GM21737 (cell line): ENCODE measurements around the gene DHCR24.

Experiments used
- ATAC-seq: cut with Tn5 transposase; IDR thresholded peaks from one replicate; pipeline ENCODE4 v1.9.1; 2021; ENCODE audit warnings: mild to moderate bottlenecking, moderate library complexity; ENCODE audit not compliant: unreplicated experiment

The DHCR24 gene

DNA sequence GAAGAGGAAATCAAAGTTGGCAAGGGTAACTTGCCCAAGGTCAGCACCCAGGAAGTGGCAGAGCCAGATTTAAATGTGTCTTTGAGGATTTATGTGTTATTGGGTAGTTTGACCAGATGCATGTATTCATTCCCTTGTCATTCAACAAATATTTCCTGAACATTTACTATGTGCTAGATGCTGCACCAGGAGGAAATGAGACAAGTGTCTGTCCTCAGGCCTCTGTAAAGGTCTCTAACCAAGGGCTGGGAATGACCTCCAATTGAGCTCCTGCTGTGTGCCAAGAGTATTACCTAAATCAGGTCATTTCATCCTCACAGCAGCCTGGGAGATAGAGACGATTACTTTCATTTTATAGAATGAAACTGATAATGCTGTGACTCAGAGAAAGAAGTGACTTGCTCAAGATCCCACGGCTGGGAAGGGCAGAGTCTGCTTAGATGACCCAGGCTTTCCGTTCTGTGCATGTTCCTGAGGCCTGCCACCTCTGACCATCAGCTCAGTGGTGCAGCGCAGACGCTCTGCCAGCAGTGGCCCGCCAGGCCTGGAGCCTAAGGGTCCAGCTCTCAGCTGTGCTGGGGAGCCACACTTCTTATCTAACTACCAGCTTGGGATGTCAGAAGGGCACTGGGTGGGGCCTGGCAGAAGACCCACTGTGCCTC is 82.4 kb downstream of the DHCR24 start:
- ATAC-seq, result no peak

DNA sequence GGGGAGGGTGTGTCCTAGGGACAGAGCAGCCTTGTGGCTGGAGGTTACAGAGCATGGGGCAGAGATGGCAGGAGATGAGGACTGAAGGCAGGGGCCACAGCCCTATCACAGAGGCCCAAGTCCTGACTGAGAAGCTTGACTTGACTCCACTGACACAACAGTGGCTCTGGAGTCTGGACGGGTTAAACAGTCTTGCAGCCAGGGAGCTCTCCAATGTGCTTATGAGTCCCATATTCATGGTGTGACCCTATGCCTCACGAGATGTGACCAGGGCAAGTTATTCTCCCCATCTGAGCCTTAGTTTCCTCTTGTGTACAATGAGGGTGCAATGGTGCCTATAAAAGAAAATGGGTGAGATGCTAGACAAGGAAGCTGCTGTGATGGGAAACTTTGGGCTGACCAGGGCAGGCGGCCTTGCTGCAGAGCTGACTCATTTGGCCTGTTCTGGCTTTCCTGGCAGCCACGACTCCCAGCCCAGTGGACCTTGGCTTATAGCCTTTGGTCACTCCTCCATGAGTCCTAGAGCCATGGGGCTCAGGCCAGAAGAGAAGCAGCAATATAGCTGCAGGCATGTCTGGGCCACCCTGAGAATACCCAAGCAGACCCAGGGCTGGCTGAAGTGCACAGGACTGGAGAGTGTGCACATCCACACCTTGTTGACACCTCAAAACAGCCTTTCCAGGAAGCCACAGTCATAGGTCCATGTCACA is 83.1 kb downstream of the DHCR24 start:
- no peak for ATAC-seq

DNA sequence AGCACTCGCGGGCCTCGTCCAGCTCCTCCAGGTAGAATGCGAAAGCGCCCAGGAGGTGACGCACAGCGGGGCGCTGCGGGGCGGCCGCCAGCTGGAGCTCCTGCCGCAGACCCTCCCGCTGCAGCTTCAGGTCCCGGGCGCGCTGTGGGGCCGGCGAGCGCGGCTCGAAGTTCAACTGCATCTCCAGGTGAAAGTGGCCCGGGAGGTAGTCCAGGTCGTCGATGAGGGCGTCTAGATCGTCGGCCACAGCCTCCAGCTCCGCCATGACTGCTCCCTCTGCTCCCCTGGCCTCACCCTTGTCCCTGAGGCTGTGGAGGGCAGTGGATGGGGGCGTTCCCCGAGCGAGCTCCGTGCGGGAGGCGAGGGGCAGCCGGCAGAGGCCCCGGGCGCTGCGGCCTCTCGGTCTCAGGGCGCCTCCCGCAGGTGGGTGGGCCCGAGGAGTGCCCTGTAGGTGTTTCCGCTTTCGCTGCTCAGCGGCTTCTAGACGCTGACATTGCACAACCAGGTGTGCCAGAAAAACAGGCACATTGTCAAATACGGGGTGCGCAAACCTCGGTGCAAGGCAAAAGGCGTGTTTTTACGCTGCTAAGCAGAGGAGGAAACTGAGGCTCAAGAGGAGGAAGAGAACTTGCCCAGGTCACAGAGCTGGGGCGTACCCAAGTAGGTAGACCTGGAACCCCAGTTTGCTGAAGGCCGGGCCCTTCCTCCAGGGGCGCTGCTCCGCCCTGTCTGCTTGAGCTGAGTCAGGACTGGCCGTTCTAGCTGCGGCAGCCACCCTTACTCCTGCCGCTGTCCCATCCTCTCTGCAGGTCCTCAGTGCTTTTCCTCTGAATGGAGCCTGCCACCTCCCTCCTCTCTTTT is 85.9 kb downstream of the DHCR24 start, which contains the start of gene TTC22:
Gene TTC22 (minus strand): TSS at position 425 of the 861 bp plus-strand sequence. CDS start 160 bp downstream, at position 265.
- ATAC-seq, result peak; percentile 73

DNA sequence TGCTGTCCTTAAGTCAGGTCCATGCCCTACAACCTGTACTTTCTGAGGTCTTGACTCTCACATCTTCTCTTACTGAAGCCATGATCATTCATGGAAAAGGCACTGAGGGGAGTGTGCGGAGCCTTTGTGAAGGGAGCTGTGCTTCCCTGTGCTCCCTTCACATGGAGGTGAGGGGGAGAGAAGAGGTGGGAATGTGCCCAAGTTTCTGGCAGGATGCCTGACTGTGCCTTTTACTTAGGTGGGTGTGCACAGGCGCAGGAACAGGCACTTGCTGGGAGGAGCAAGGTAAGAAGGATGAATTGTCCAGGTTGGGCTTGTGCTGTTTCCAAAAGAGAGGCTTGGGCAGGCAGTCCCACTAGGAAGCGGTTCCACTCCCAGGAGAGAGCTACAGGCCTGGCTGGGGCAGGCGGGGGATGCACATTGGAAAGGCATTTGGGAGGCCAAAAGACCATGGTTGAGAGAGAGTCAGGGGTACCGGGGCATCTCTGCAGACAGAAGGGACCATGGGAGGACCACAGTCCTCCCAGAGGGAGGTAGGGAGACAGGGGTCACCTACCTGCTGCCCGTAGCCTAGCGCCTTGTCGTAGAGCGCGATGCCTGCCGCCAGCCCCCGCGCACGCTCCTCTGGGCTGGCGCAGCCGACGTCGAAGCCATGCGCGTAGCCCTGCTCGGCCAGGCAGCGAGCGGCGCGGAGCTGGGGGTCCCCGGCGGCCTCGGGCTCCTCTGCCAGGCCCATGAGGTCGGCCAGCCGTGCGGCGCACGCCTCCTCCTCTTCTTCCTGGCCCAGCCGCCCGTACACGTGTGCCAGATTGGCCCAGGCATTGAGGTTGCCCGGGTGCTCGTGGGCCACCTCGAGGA is 86.7 kb downstream of the DHCR24 start:
- no peak for ATAC-seq
